ENCODE data around the gene OSBP2.

The OSBP2 gene

DNA sequence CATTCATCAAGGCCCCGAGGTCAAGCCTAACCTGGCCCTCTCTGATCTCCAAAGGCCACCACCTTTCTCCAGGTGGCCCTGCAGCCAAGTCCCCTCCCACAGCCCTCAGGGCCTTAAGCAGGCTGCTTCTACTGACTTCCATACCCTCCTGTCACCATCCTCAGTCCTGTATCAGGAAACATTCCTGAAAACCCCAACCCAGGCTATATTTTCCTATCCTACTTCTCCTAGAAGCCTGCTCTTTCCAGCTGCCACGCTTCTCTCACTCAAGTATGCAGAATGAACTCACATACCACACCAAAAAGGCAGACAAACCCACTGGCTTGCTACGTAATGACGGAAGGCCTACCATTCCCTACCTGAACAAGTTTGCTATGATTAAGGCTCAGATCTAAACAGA is 250.3 kb downstream of the OSBP2 start:
- DNase-seq (ENCODE audit: low read depth, low spot score) = no peak
- TF ChIP-seq CTCF (IDR thresholded peaks at IDR 0.05; ENCODE audit: low read depth, low read length) = no peak
- in situ Hi-C loops (cut with HindIII; ENCODE audit: low sequenced_read_pairs) = no loop called here
- H3K4me3 ChIP-seq (ENCODE audit: low read depth, low read length) = no peak overlapping the region

GRCh38 chr22:30945653-30946052 is 251.0 kb downstream of the OSBP2 start:
- DNase-seq (ENCODE audit: low read depth, low spot score) = no peak
- in situ Hi-C loops (cut with HindIII; ENCODE audit: low sequenced_read_pairs) = no loop called here
- no peak overlapping the region for H3K4me3 ChIP-seq (ENCODE audit: low read depth, low read length)
- no peak for TF ChIP-seq CTCF (IDR thresholded peaks at IDR 0.05; ENCODE audit: low read depth, low read length)

DNA sequence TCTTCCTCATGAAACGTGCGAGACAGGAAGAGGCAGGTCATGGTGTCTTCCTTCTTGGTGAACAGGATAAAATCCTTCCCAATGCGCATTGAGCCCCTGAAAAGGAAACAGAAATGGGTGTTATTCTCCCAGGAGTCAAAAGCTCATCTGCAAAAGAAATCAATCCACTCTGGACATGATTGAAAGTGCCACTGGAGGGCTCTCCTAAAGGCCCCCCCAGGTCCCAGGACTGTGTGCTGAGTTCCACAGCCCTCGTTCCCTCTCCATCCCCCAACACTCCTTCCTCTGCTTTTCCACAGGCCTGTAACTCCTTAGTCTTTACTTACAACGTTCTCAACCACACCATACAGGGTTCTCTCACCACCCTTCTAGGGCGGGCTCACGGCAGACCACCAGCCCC is 251.7 kb downstream of the OSBP2 start:
- no peak for DNase-seq (ENCODE audit: low read depth, low spot score)
- no peak overlapping the region for H3K4me3 ChIP-seq (ENCODE audit: low read depth, low read length)
- in situ Hi-C loops (cut with HindIII; ENCODE audit: low sequenced_read_pairs) = no loop called here
- TF ChIP-seq CTCF (IDR thresholded peaks at IDR 0.05; ENCODE audit: low read depth, low read length) = no peak

DNA sequence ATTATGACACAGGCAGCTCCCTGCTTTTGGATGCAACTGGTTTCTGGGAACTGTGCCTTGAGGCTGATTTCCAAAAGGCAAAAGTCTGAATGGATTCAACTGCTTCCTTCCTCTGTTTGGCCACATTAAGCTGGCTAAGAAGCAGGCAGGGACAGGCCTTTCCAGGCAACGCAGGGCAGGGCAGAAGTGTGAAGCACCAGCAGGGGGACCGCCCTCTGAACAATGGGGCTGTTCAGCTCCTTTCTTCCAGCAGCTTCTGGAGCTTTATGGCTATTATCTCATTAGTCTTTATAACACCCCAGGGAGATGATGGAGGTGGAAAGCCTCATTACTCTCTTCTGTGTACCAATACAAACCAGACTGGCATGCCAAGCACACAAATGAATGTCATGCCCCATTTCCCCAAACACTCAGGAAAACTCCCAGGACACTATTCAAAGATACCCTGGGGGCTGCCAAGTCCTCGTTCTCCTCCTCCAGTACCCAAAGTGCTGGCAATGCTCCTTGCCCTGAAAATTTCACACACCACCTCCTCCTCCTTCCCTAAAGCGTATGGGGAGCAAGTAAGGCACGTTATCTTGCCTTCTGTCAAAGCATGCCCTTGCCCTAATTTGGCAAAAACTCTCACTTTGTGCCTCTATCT is 252.6 kb downstream of the OSBP2 start:
- DNase-seq (ENCODE audit: low read depth, low spot score) = no peak
- TF ChIP-seq CTCF (IDR thresholded peaks at IDR 0.05; ENCODE audit: low read depth, low read length) = no peak
- no peak overlapping the region for H3K4me3 ChIP-seq (ENCODE audit: low read depth, low read length)
- in situ Hi-C loops (cut with HindIII; ENCODE audit: low sequenced_read_pairs) = no loop called here

GRCh38 chr22:30947816-30948454 is 253.3 kb downstream of the OSBP2 start:
- in situ Hi-C loops (cut with HindIII; ENCODE audit: low sequenced_read_pairs) = no loop called here
- peak; percentile 57 for TF ChIP-seq CTCF (IDR thresholded peaks at IDR 0.05; ENCODE audit: low read depth, low read length)
- H3K4me3 ChIP-seq (ENCODE audit: low read depth, low read length) = no peak overlapping the region
- peak; percentile 64 for DNase-seq (ENCODE audit: low read depth, low spot score)

DNA sequence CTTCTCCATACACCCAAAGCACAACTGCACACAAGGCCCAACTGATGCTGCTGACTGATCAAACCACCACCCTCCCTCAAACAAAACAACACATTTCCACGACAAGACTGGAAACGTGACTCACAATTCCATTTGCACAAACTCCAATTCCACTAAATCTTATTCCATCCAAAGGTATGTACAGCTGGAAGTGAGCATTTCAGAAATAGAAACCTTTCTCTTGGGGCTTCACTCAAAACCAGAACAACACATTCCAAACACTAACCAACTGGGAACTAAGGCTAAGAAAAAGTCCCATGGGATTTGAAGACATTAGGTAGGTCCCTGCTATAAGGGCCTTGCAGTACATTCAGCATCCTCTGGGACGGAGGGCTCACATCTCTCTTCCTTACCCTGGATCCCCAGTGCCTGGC is 254.3 kb downstream of the OSBP2 start:
- in situ Hi-C loops (cut with HindIII; ENCODE audit: low sequenced_read_pairs) = no loop called here
- no peak overlapping the region for H3K4me3 ChIP-seq (ENCODE audit: low read depth, low read length)
- DNase-seq (ENCODE audit: low read depth, low spot score) = peak; percentile 13
- no peak for TF ChIP-seq CTCF (IDR thresholded peaks at IDR 0.05; ENCODE audit: low read depth, low read length)
